22Rv1 (cell line): ENCODE data around the gene C1QL1.

Experiments
- H3K27ac ChIP-seq: fragments of 450-650 bp; 2 replicates; pipeline ENCODE4 v1.5.1; 2017
- CTCF ChIP-seq: fragments of 450-650 bp; IDR thresholded peaks from 2 replicates; pipeline ENCODE4 v1.5.1; 2017; ENCODE audit warnings: mild to moderate bottlenecking
- ZFX ChIP-seq: fragments of 450-650 bp; IDR thresholded peaks from 2 replicates; pipeline ENCODE4 v1.6.1; 2017; ENCODE audit warnings: antibody characterized with exemption, borderline replicate concordance

The C1QL1 gene

GRCh38 chr17:44998646-44999045 is 30.5 kb upstream of the C1QL1 start:
- TF ChIP-seq ZFX (no peak), CTCF (no peak)
- H3K27ac ChIP-seq: no peak overlapping the region

GRCh38 chr17:44997733-44998520 is 29.8 kb upstream of the C1QL1 start:
- H3K27ac ChIP-seq: no peak overlapping the region
- TF ChIP-seq ZFX (no peak), CTCF (no peak)

GRCh38 chr17:44996304-44996703 is 28.2 kb upstream of the C1QL1 start:
- TF ChIP-seq ZFX: no peak
- TF ChIP-seq CTCF: no peak

GRCh38 chr17:44995436-44996001 is 27.4 kb upstream of the C1QL1 start:
- TF ChIP-seq ZFX (no peak), CTCF (no peak)
- H3K27ac ChIP-seq: no peak overlapping the region

More at GRCh38 chr17:44996304-44996703, 28.2 kb upstream of the C1QL1 start:
- no peak overlapping the region for H3K27ac ChIP-seq

GRCh38 chr17:44992242-44992939 is 24.3 kb upstream of the C1QL1 start:
- TF ChIP-seq CTCF (no peak), ZFX (no peak)
- no peak overlapping the region for H3K27ac ChIP-seq

- no peak overlapping the region for H3K27ac ChIP-seq
- TF ChIP-seq ZFX (no peak), CTCF (no peak)
Observed at GRCh38 chr17:44990994-44991393, 22.9 kb upstream of the C1QL1 start.
